DND-41 (cell line): ENCODE data around the gene TRAK1.

ENCODE experiments used
- EZH2 ChIP-seq: IDR thresholded peaks from 3 replicates; pipeline ENCODE4 v1.6.1; 2012; ENCODE audit warnings: borderline replicate concordance, low read depth, mild to moderate bottlenecking, moderate library complexity, low read length, inconsistent platforms; ENCODE audit not compliant: severe bottlenecking
- TF ChIP-seq, protein P1 (sequence below): IDR thresholded peaks from 2 replicates; pipeline ENCODE4 v1.5.1; 2012; ENCODE audit warnings: borderline replicate concordance, low read length, moderate library complexity, mild to moderate bottlenecking; ENCODE audit not compliant: poor library complexity, severe bottlenecking; ENCODE audit errors: extremely low read depth

- TF ChIP-seq, protein P1, sequence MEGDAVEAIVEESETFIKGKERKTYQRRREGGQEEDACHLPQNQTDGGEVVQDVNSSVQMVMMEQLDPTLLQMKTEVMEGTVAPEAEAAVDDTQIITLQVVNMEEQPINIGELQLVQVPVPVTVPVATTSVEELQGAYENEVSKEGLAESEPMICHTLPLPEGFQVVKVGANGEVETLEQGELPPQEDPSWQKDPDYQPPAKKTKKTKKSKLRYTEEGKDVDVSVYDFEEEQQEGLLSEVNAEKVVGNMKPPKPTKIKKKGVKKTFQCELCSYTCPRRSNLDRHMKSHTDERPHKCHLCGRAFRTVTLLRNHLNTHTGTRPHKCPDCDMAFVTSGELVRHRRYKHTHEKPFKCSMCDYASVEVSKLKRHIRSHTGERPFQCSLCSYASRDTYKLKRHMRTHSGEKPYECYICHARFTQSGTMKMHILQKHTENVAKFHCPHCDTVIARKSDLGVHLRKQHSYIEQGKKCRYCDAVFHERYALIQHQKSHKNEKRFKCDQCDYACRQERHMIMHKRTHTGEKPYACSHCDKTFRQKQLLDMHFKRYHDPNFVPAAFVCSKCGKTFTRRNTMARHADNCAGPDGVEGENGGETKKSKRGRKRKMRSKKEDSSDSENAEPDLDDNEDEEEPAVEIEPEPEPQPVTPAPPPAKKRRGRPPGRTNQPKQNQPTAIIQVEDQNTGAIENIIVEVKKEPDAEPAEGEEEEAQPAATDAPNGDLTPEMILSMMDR: no peak
- TF ChIP-seq EZH2: no peak
Observed at GRCh38 chr3:42102571-42102970, 11.4 kb downstream of the TRAK1 start.
